Right lobe of liver (tissue), 4 donors: ENCODE measurements around the gene ZC3H12D.

Experiments used
- CTCF ChIP-seq, 4 donors: fragments of 200-600 bp in 3 of 4; fragments of 450-650 bp in 1 of 4; IDR thresholded peaks; one replicate each; pipeline versions ENCODE4 v1.5.1 to v1.8.0; 2016 to 2022; ENCODE audit warnings: antibody characterized with exemption in 4 of 4, mild to moderate bottlenecking in 2 of 4
- POLR2A ChIP-seq: fragments of 450-650 bp; IDR thresholded peaks from one replicate; pipeline ENCODE4 v1.6.1; 2017; ENCODE audit warnings: antibody characterized with exemption, mild to moderate bottlenecking
- donor health status: DM: no; HTN: no; CAD: no.
- donor health status: DM: no; HTN: no; CAD: no.
- donor health status: DM: no; HTN: yes; CAD: no.

GRCh38 chr6:149503276-149503675 lies 18.5 kb upstream of the ZC3H12D start:
- no peak for TF ChIP-seq CTCF (IDR thresholded peaks at IDR 0.05)
- TF ChIP-seq POLR2A, result no peak
